HCT116 (cell line): ENCODE measurements around the gene DAAM2. TPM values are rescaled to one million over a fixed set of nuclear protein-coding genes. Genes with fewer than 3 reads are reported as not detected.

Experiments used
- ATAC-seq: fragments of 200-7000 bp; cut with Tn5 transposase; 2 replicates; pipeline ENCODE4 v1.9.1; 2020; ENCODE audit warnings: mild to moderate bottlenecking, moderate library complexity
- BruUV-seq: library from RNA; stranded (reverse); fragments of 400-500 nt; replicated peaks from 2 replicates; lab custom pipeline; 2021; lab: Mats Ljungman, UMichigan
- CTCF ChIA-PET: fragments of 300-600 bp; sonication (Branson Sonifier 250); formaldehyde crosslinking; loops from one replicate; lab custom pipeline; 2021; ENCODE audit warnings: antibody characterized with exemption; lab: Charles Lee
- POLR2A ChIA-PET: fragments of 300-600, 350-600 bp; sonication (Branson Sonifier 250); formaldehyde crosslinking; loops from one replicate; lab custom pipeline; 2021; ENCODE audit warnings: antibody characterized with exemption; lab: Charles Lee
- RAD21 ChIA-PET, 2 experiments: fragments of 300-600 bp; sonication (Branson Sonifier 250); formaldehyde crosslinking; loops; one replicate each; lab custom pipeline; 2023; ENCODE audit warnings: low total read pairs in 2 of 2; ENCODE audit not compliant: uncharacterized antibody in 2 of 2, unreplicated experiment in 2 of 2, low non-redundant PET in 1 of 2; lab: Charles Lee
- DNase-seq: peaks from one replicate; pipeline ENCODE4 v3.0.0-alpha.2; 2010; ENCODE audit warnings: low read depth, low spot score
- H2AFZ ChIP-seq: fragments of 200-600 bp; shearing (Covaris generic), sonication (generic); 2 replicates; pipeline ENCODE4 v1.6.1; 2017; ENCODE audit warnings: low read depth, mixed run types, mixed read lengths, antibody characterized with exemption, low read length; ENCODE audit not compliant: poor library complexity, severe bottlenecking
- H3K27ac ChIP-seq: 2 replicates; pipeline ENCODE4 v1.5.1; 2012; ENCODE audit warnings: low read depth, low read length
- H3K27me3 ChIP-seq: fragments of 200-600 bp; sonication (generic); 2 replicates; pipeline ENCODE4 v1.6.1; 2016; ENCODE audit warnings: mixed run types, low read length, mixed read lengths; ENCODE audit not compliant: insufficient read depth
- H3K36me3 ChIP-seq, 2 experiments: fragments of 200-500 bp in 1 of 2; fragments of 200-600 bp in 1 of 2; sonication (Bioruptor generic) in 1 of 2; sonication (generic) in 1 of 2; 2 replicates each; pipeline versions ENCODE4 v1.5.1 to v1.6.1; 2014 to 2016; ENCODE audit warnings: low read length in 2 of 2, inconsistent platforms in 1 of 2, mixed read lengths in 1 of 2, mixed run types in 1 of 2; ENCODE audit not compliant: insufficient read depth in 2 of 2, control insufficient read depth in 1 of 2
- H3K4me1 ChIP-seq, 2 experiments: fragments of 200-600 bp in 1 of 2; sonication (generic) in 1 of 2; 2 replicates each; pipeline versions ENCODE4 v1.5.1 to v1.6.1; 2012 to 2017; ENCODE audit warnings: low read length in 2 of 2, inconsistent platforms in 1 of 2, mild to moderate bottlenecking in 1 of 2, mixed read lengths in 1 of 2, mixed run types in 1 of 2, moderate library complexity in 1 of 2; ENCODE audit not compliant: insufficient read depth in 2 of 2, control insufficient read depth in 1 of 2
- H3K4me2 ChIP-seq: fragments of 200-600 bp; sonication (generic); 2 replicates; pipeline ENCODE4 v1.6.1; 2017; ENCODE audit warnings: mixed run types, low read length, mixed read lengths
- H3K4me3 ChIP-seq, 2 experiments: fragments of 200-600 bp in 1 of 2; sonication (generic) in 1 of 2; replicated peaks in 1 of 2; 2 replicates each; pipeline ENCODE4 v1.5.1; 2011 to 2016; ENCODE audit warnings: low read length in 2 of 2, control low read depth in 1 of 2, low read depth in 1 of 2, mild to moderate bottlenecking in 1 of 2, mixed read lengths in 1 of 2, mixed run types in 1 of 2
- H3K79me2 ChIP-seq: fragments of 200-600 bp; sonication (generic); 2 replicates; pipeline ENCODE4 v1.6.1; 2017; ENCODE audit warnings: mild to moderate bottlenecking, mixed run types, low read length, moderate library complexity, mixed read lengths; ENCODE audit not compliant: insufficient read depth
- H3K9ac ChIP-seq: fragments of 200-600 bp; sonication (generic); 2 replicates; pipeline ENCODE4 v1.6.1; 2016; ENCODE audit warnings: low read length, mixed read lengths
- H3K9me2 ChIP-seq: fragments of 200-600 bp; sonication (generic), shearing (Covaris generic); 2 replicates; pipeline ENCODE4 v1.6.1; 2017; ENCODE audit warnings: mixed run types, mild to moderate bottlenecking, moderate library complexity; ENCODE audit not compliant: insufficient read depth
- H3K9me3 ChIP-seq, 2 experiments: fragments of 200-500 bp in 1 of 2; fragments of 200-600 bp in 1 of 2; sonication (Bioruptor generic) in 1 of 2; sonication (generic) in 1 of 2; 2 replicates each; pipeline ENCODE4 v1.6.1; 2014 to 2017; ENCODE audit warnings: low read length in 2 of 2, mixed read lengths in 2 of 2, inconsistent platforms in 1 of 2, low read depth in 1 of 2, mild to moderate bottlenecking in 1 of 2, mixed run types in 1 of 2, moderate library complexity in 1 of 2; ENCODE audit not compliant: control insufficient read depth in 1 of 2, insufficient read depth in 1 of 2
- H4K20me1 ChIP-seq: fragments of 200-600 bp; sonication (generic), shearing (Covaris generic); 2 replicates; pipeline ENCODE4 v1.6.1; 2017; ENCODE audit warnings: mixed run types, mild to moderate bottlenecking, moderate library complexity; ENCODE audit not compliant: insufficient read depth
- ATF3 ChIP-seq: IDR thresholded peaks from 2 replicates; pipeline ENCODE4 v1.6.1; 2012
- CBX3 ChIP-seq: IDR thresholded peaks from 2 replicates; pipeline ENCODE4 v1.6.1; 2012; ENCODE audit warnings: low read depth
- CEBPB ChIP-seq: IDR thresholded peaks from 2 replicates; pipeline ENCODE4 v1.6.1; 2012; ENCODE audit warnings: low read depth
- CTCF ChIP-seq, 3 experiments: fragments of 200-600 bp in 1 of 3; sonication (generic) in 1 of 3; IDR thresholded peaks in 2 of 3; conservative IDR thresholded peaks in 1 of 3; 2 replicates each; pipeline ENCODE4 v1.5.1; 2012 to 2017; ENCODE audit warnings: low read depth in 2 of 3, low read length in 2 of 3, antibody characterized with exemption in 1 of 3, borderline replicate concordance in 1 of 3, control low read depth in 1 of 3, mild to moderate bottlenecking in 1 of 3, mixed read lengths in 1 of 3, mixed run types in 1 of 3, moderate library complexity in 1 of 3; ENCODE audit not compliant: insufficient read depth in 1 of 3
- FOSL1 ChIP-seq: IDR thresholded peaks from 2 replicates; pipeline ENCODE4 v1.6.1; 2012; ENCODE audit warnings: low read depth
- JUND ChIP-seq: IDR thresholded peaks from 2 replicates; pipeline ENCODE4 v1.6.1; 2012
- YY1 ChIP-seq: IDR thresholded peaks from 2 replicates; pipeline ENCODE4 v1.6.1; 2011; ENCODE audit warnings: low read length, low read depth, moderate library complexity, mild to moderate bottlenecking; ENCODE audit not compliant: insufficient replicate concordance; ENCODE audit errors: extremely low read depth
- ZFX ChIP-seq: fragments of 450-650 bp; IDR thresholded peaks from 2 replicates; pipeline ENCODE4 v1.6.1; 2017
- intact Hi-C: fragments of 100-400 bp; cut with micrococcal nuclease; formaldehyde crosslinking; loops from 2 replicates; pipeline ENCODE4 v1.10.0; 2022
- total RNA-seq: library from RNA; stranded (reverse); gene quantifications from one replicate; pipeline ENCODE4 v1.2.1, GENCODE V29; 2021; ENCODE audit not compliant: unreplicated experiment

DAAM2 gene
- total RNA-seq, 1 experiment from 2014 or later, result not detected

DNA sequence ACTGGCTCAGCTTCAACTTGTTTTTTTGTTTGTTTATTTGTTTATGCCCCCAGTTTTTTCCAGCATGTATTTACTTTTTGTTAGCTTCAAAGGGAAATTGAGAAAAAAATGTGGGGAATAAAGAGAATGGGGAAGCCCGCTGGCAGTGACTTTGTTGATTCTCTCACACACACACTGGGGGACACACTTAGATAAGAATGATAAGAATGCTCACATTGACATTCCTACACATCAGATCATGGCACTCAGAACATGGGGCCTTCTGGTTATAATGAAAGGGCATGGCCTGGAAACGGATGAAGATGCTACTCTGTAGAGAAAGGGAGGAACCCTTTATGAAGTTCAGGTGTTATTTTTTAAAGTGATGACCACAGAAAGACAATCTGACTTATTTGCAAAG is 15.6 kb upstream of the DAAM2 start (continued):
- TF ChIP-seq YY1, result no peak
- TF ChIP-seq CBX3, result no peak
- TF ChIP-seq ZFX, result no peak
- no peak for TF ChIP-seq FOSL1
- no peak for TF ChIP-seq CTCF (IDR thresholded peaks at IDR 0.05 in 2 of 3, conservative IDR thresholded peaks at IDR 0.05 in 1 of 3; ENCODE audit: borderline replicate concordance in 1 of 3, insufficient read depth in 1 of 3, low read depth in 2 of 3, low read length in 2 of 3)
- TF ChIP-seq CEBPB, result no peak
- TF ChIP-seq JUND, result no peak
- no peak for TF ChIP-seq ATF3

DNA sequence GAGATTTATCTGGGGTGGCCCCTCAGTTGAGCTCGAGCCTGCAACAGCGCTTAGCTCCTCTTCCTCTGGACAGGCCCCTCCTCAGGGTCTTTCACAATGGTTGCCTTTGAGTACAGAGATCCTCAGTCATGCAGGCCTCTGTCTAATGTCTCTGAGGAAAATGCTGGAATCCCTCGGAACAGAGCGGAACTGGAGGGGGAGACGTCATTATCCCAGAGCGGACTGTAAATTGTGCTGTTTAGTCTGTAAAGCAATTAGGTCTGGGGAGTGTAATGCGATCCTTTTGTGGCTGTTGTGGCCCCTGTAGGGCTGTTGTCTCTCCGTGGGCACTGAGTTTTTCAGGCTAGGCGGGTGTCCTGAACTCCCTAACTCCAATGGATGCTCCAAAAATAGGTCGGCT is 15.0 kb upstream of the DAAM2 start:
- no peak overlapping the region for H3K27ac ChIP-seq
- no peak for TF ChIP-seq ATF3
- peaks cover 46% of the 10 kb centered on the region; the same call in 1 of the 2 replicates for H3K27me3 ChIP-seq
- no peak overlapping the region for H3K9ac ChIP-seq
- no peaks in the 10 kb centered on the region for H3K9me3 ChIP-seq
- no peak overlapping the region for H3K4me3 ChIP-seq
- H3K36me3 ChIP-seq, result no peaks in the 10 kb centered on the region
- no peak overlapping the region for H3K4me2 ChIP-seq
- no peaks in the 10 kb centered on the region for H3K9me2 ChIP-seq
- no peaks in the 10 kb centered on the region for H3K79me2 ChIP-seq
- H3K4me1 ChIP-seq, result no peaks in the 10 kb centered on the region
- CTCF ChIA-PET, result no interaction called here
- no peak for DNase-seq
- POLR2A ChIA-PET, result no interaction called here
- H4K20me1 ChIP-seq, result no peaks in the 10 kb centered on the region
- intact Hi-C loops, result no loop called here
- no peak for ATAC-seq
- H2AFZ ChIP-seq, result no peak overlapping the region
- no TSS peak for BruUV-seq
- RAD21 ChIA-PET, result no interaction called here
